GM18870 (cell line): ENCODE data around the gene LCE2B.

ENCODE experiments used
- ATAC-seq: cut with Tn5 transposase; IDR thresholded peaks from one replicate; pipeline ENCODE4 v1.9.1; 2021; ENCODE audit warnings: moderate library complexity; ENCODE audit not compliant: unreplicated experiment

Gene LCE2B

GRCh38 chr1:152728986-152729385 is 43.1 kb downstream of the LCE2B start:
- ATAC-seq: no peak

GRCh38 chr1:152735648-152736047 is 49.7 kb downstream of the LCE2B start:
- ATAC-seq: no peak
